Type B pancreatic cell (in vitro differentiated cells): ENCODE data around the gene GPC6. TPM values are rescaled to one million over a fixed set of nuclear protein-coding genes. Genes with fewer than 3 reads are reported as not detected.
"Not testable (repeated sequence)": the region's sequence is repeated elsewhere in the genome, so short reads cannot be mapped to it uniquely, and the experiment has no call there.

ENCODE experiments used
- DNase-seq: peaks from one replicate; pipeline ENCODE4 v3.0.0; 2021; ENCODE audit warnings: mixed read lengths; ENCODE audit not compliant: unreplicated experiment; ENCODE audit errors: extremely low spot score
- H3K27ac Mint-ChIP-seq: 2 replicates; pipeline ENCODE4 v1.8.0; 2021; ENCODE audit warnings: mild to moderate bottlenecking, mixed read lengths
- H3K27me3 Mint-ChIP-seq: 2 replicates; pipeline ENCODE4 v1.8.0; 2021; ENCODE audit warnings: mixed read lengths
- H3K36me3 Mint-ChIP-seq: 2 replicates; pipeline ENCODE4 v1.8.0; 2021; ENCODE audit warnings: mixed read lengths
- H3K4me1 Mint-ChIP-seq: one replicate; pipeline ENCODE4 v1.8.0; 2021; ENCODE audit warnings: mixed read lengths; ENCODE audit not compliant: unreplicated experiment
- H3K4me3 Mint-ChIP-seq: 2 replicates; pipeline ENCODE4 v1.8.0; 2021; ENCODE audit warnings: mild to moderate bottlenecking, mixed read lengths
- H3K9me3 Mint-ChIP-seq: 2 replicates; pipeline ENCODE4 v1.8.0; 2021; ENCODE audit warnings: mixed read lengths
- CTCF ChIP-seq: fragments of 200-600 bp; sonication (generic); conservative IDR thresholded peaks from 2 replicates; pipeline ENCODE4 v1.5.0; 2021; ENCODE audit warnings: antibody characterized with exemption, mild to moderate bottlenecking
- total RNA-seq: library from RNA; stranded (reverse); gene quantifications from 2 replicates; pipeline ENCODE4 v1.2.1, GENCODE V29; 2021; ENCODE audit warnings: low replicate concordance

The GPC6 gene
- total RNA-seq, 1 donor from 2014 or later = 30.5 TPM

- no peak overlapping the region for H3K4me3 Mint-ChIP-seq
- no peaks in the 10 kb centered on the region for H3K4me1 Mint-ChIP-seq
- no peaks in the 10 kb centered on the region for H3K27me3 Mint-ChIP-seq
- DNase-seq = no peak
- no peaks in the 10 kb centered on the region for H3K9me3 Mint-ChIP-seq
- no peaks in the 10 kb centered on the region for H3K36me3 Mint-ChIP-seq
- TF ChIP-seq CTCF = no peak
- H3K27ac Mint-ChIP-seq = no peak overlapping the region
Observed at GRCh38 chr13:94204946-94205345, 978.3 kb downstream of the GPC6 start.

- Mint-ChIP-seq H3K4me3 (no peak overlapping the region), H3K36me3 (no peaks in the 10 kb centered on the region), H3K27ac (no peak overlapping the region), H3K27me3 (no peaks in the 10 kb centered on the region), H3K4me1 (no peaks in the 10 kb centered on the region), H3K9me3 (no peaks in the 10 kb centered on the region)
- DNase-seq = no peak
- no peak for TF ChIP-seq CTCF
Observed at GRCh38 chr13:94205896-94206295, 979.3 kb downstream of the GPC6 start.

GRCh38 chr13:94209117-94209516 is 982.5 kb downstream of the GPC6 start:
- H3K36me3 Mint-ChIP-seq = no peaks in the 10 kb centered on the region
- DNase-seq = no peak
- no peak overlapping the region for H3K27ac Mint-ChIP-seq
- no peaks in the 10 kb centered on the region for H3K4me1 Mint-ChIP-seq
- H3K4me3 Mint-ChIP-seq = no peak overlapping the region
- H3K9me3 Mint-ChIP-seq = no peaks in the 10 kb centered on the region
- no peak for TF ChIP-seq CTCF
- H3K27me3 Mint-ChIP-seq = no peaks in the 10 kb centered on the region

GRCh38 chr13:94209913-94210312 is 983.3 kb downstream of the GPC6 start:
- not testable (repeated sequence) for H3K36me3 Mint-ChIP-seq, H3K9me3 Mint-ChIP-seq, H3K4me1 Mint-ChIP-seq, H3K27me3 Mint-ChIP-seq, H3K4me3 Mint-ChIP-seq, H3K27ac Mint-ChIP-seq, DNase-seq

- DNase-seq = no peak
- Mint-ChIP-seq H3K27ac (no peak overlapping the region), H3K4me1 (peaks cover 6% of the 10 kb centered on the region), H3K9me3 (no peaks in the 10 kb centered on the region), H3K4me3 (no peak overlapping the region), H3K27me3 (no peaks in the 10 kb centered on the region), H3K36me3 (no peaks in the 10 kb centered on the region)
- TF ChIP-seq CTCF = no peak
Observed at GRCh38 chr13:94210816-94211215, 984.2 kb downstream of the GPC6 start.

- no peak for TF ChIP-seq CTCF
Observed at GRCh38 chr13:94212196-94212595, 985.6 kb downstream of the GPC6 start.

More at GRCh38 chr13:94212196-94212595, 985.6 kb downstream of the GPC6 start:
- no peak overlapping the region for H3K4me3 Mint-ChIP-seq
- H3K36me3 Mint-ChIP-seq = no peaks in the 10 kb centered on the region
- H3K4me1 Mint-ChIP-seq = peaks cover 6% of the 10 kb centered on the region
- DNase-seq = no peak
- H3K27me3 Mint-ChIP-seq = no peaks in the 10 kb centered on the region
- H3K27ac Mint-ChIP-seq = no peak overlapping the region
- H3K9me3 Mint-ChIP-seq = no peaks in the 10 kb centered on the region
